ENCODE measurements around the gene DACH1.

The DACH1 gene

GRCh38 chr13:71643448-71643860 lies 223.6 kb downstream of the DACH1 start:
- TF ChIP-seq CTCF (conservative IDR thresholded peaks at IDR 0.05; ENCODE audit: low read depth, low read length): no peak
- Histone ChIP-seq H3K4me2 (no peak overlapping the region), H3K27ac (no peak overlapping the region), H4K20me1 (ENCODE audit: insufficient read depth) (no peaks in the 10 kb centered on the region), H3K27me3 (ENCODE audit: insufficient read depth, low read depth) (no peaks in the 10 kb centered on the region), H3K9ac (no peak overlapping the region), H3K79me2 (ENCODE audit: insufficient read depth, low read depth) (no peaks in the 10 kb centered on the region), H2AFZ (ENCODE audit: low read depth) (no peak overlapping the region), H3K36me3 (ENCODE audit: insufficient read depth) (no peaks in the 10 kb centered on the region), H3K4me3 (IDR thresholded peaks at IDR 0.05; ENCODE audit: insufficient read depth, low read depth, low read length) (no peak overlapping the region), H3K4me1 (ENCODE audit: low read depth, poor library complexity, severe bottlenecking) (no peaks in the 10 kb centered on the region)

GRCh38 chr13:71638751-71639150 lies 228.3 kb downstream of the DACH1 start:
- Histone ChIP-seq H3K27ac (no peak overlapping the region), H2AFZ (ENCODE audit: low read depth) (no peak overlapping the region), H3K4me3 (IDR thresholded peaks at IDR 0.05; ENCODE audit: insufficient read depth, low read depth, low read length) (no peak overlapping the region), H3K9ac (no peak overlapping the region), H3K4me1 (ENCODE audit: low read depth, poor library complexity, severe bottlenecking) (no peaks in the 10 kb centered on the region), H3K27me3 (ENCODE audit: insufficient read depth, low read depth) (no peaks in the 10 kb centered on the region), H4K20me1 (ENCODE audit: insufficient read depth) (no peaks in the 10 kb centered on the region), H3K36me3 (ENCODE audit: insufficient read depth) (no peaks in the 10 kb centered on the region), H3K79me2 (ENCODE audit: insufficient read depth, low read depth) (no peaks in the 10 kb centered on the region), H3K4me2 (no peak overlapping the region)
- no peak for TF ChIP-seq CTCF (conservative IDR thresholded peaks at IDR 0.05; ENCODE audit: low read depth, low read length)

- Histone ChIP-seq H4K20me1 (ENCODE audit: insufficient read depth) (no peaks in the 10 kb centered on the region), H3K79me2 (ENCODE audit: insufficient read depth, low read depth) (no peaks in the 10 kb centered on the region), H3K4me1 (ENCODE audit: low read depth, poor library complexity, severe bottlenecking) (no peaks in the 10 kb centered on the region), H3K9ac (no peak overlapping the region), H3K27ac (no peak overlapping the region), H3K36me3 (ENCODE audit: insufficient read depth) (no peaks in the 10 kb centered on the region), H2AFZ (ENCODE audit: low read depth) (no peak overlapping the region), H3K4me3 (IDR thresholded peaks at IDR 0.05; ENCODE audit: insufficient read depth, low read depth, low read length) (no peak overlapping the region), H3K4me2 (no peak overlapping the region), H3K27me3 (ENCODE audit: insufficient read depth, low read depth) (no peaks in the 10 kb centered on the region)
- TF ChIP-seq CTCF (conservative IDR thresholded peaks at IDR 0.05; ENCODE audit: low read depth, low read length): no peak
Observed at GRCh38 chr13:71634602-71635443, 232.2 kb downstream of the DACH1 start.

GRCh38 chr13:71634182-71634581 lies 232.8 kb downstream of the DACH1 start:
- H3K27me3 ChIP-seq (ENCODE audit: insufficient read depth, low read depth): no peaks in the 10 kb centered on the region
- no peak overlapping the region for H3K4me3 ChIP-seq (IDR thresholded peaks at IDR 0.05; ENCODE audit: insufficient read depth, low read depth, low read length)
- H3K4me2 ChIP-seq: no peak overlapping the region
- TF ChIP-seq CTCF (conservative IDR thresholded peaks at IDR 0.05; ENCODE audit: low read depth, low read length): no peak
- no peaks in the 10 kb centered on the region for H4K20me1 ChIP-seq (ENCODE audit: insufficient read depth)
- H3K36me3 ChIP-seq (ENCODE audit: insufficient read depth): no peaks in the 10 kb centered on the region
- no peak overlapping the region for H2AFZ ChIP-seq (ENCODE audit: low read depth)
- H3K4me1 ChIP-seq (ENCODE audit: low read depth, poor library complexity, severe bottlenecking): no peaks in the 10 kb centered on the region
- H3K27ac ChIP-seq: no peak overlapping the region
- no peak overlapping the region for H3K9ac ChIP-seq
- H3K79me2 ChIP-seq (ENCODE audit: insufficient read depth, low read depth): no peaks in the 10 kb centered on the region

Data from KMS-11 (cell line).